Transverse colon (tissue), 4 donors: ENCODE measurements around the gene TMA7B. TPM values are rescaled to one million over a fixed set of nuclear protein-coding genes. Genes with fewer than 3 reads are reported as not detected.

Experiments
- DNase-seq: peaks from one replicate; pipeline ENCODE4 v3.0.0-alpha.2; 2019
- H3K27ac ChIP-seq, 4 donors: fragments of 200-600 bp; sonication (generic); 2 replicates each; pipeline ENCODE4 v1.5.1; 2016 to 2018; ENCODE audit warnings: inconsistent platforms in 4 of 4
- H3K27me3 ChIP-seq: fragments of 200-600 bp; sonication (generic); 2 replicates; pipeline ENCODE4 v1.5.1; 2017; ENCODE audit warnings: inconsistent platforms
- H3K36me3 ChIP-seq, 4 donors: fragments of 200-600 bp; sonication (generic); 2 replicates each; pipeline ENCODE4 v1.5.1; 2017 to 2019; ENCODE audit warnings: inconsistent platforms in 4 of 4
- H3K4me1 ChIP-seq, 4 donors: fragments of 200-600 bp; sonication (generic); 2 replicates each; pipeline ENCODE4 v1.5.1; 2017 to 2020; ENCODE audit warnings: inconsistent platforms in 4 of 4
- H3K4me3 ChIP-seq, 4 donors: fragments of 200-600 bp; sonication (generic); 1 replicate in 1 of 4; 2 replicates in 3 of 4; pipeline versions ENCODE4 v1.5.1 to v1.6.1; 2017 to 2019; ENCODE audit warnings: inconsistent platforms in 4 of 4
- H3K9me3 ChIP-seq, 2 donors: fragments of 200-600 bp; sonication (generic); 2 replicates each; pipeline ENCODE4 v1.5.1; 2017 to 2019; ENCODE audit warnings: inconsistent platforms in 2 of 2
- CTCF ChIP-seq, 5 experiments: fragments of 200-600 bp in 3 of 5; fragments of 450-650 bp in 2 of 5; sonication (generic) in 3 of 5; IDR thresholded peaks; 1 replicate in 2 of 5; 2 replicates in 3 of 5; pipeline ENCODE4 v1.5.1; 2016 to 2017; ENCODE audit warnings: antibody characterized with exemption in 5 of 5, inconsistent platforms in 3 of 5, mild to moderate bottlenecking in 2 of 5, moderate library complexity in 1 of 5
- EP300 ChIP-seq: sonication (generic); formaldehyde crosslinking; IDR thresholded peaks from one replicate; pipeline ENCODE4 v1.6.1; 2017; ENCODE audit warnings: antibody characterized with exemption, low read depth
- POLR2A ChIP-seq: fragments of 450-650 bp; IDR thresholded peaks from one replicate; pipeline ENCODE4 v1.6.1; 2016; ENCODE audit warnings: antibody characterized with exemption, mild to moderate bottlenecking, moderate library complexity
- POLR2AphosphoS5 ChIP-seq, 3 donors: sonication (generic); formaldehyde crosslinking; IDR thresholded peaks; one replicate each; pipeline ENCODE4 v1.6.1; 2016; ENCODE audit warnings: antibody characterized with exemption in 3 of 3
- WGBS, 2 donors: methylation state at CpG; one replicate each; pipeline ENCODE4 v1.1.5; 2018; ENCODE audit warnings: low coverage in 1 of 2; 5-methylcytosine and 5-hydroxymethylcytosine counted together
- in situ Hi-C, 4 donors: fragments of 200-750 bp; cut with MboI; loops; one replicate each; pipeline versions ENCODE4 v1.15.0 to v1.15.1; 2017; ENCODE audit warnings: low sequenced_read_pairs in 3 of 4, low pct_ligation_motif_present in 1 of 4, low pct_unique_long_range_greater_than_20kb in 1 of 4
- intact Hi-C: fragments of 100-400 bp; cut with DNase I; formaldehyde crosslinking; loops from one replicate; pipeline ENCODE4 v1.15.1; 2023; ENCODE audit warnings: low total_unique reads
- total RNA-seq, 4 donors: library from RNA; depleted of rRNA; stranded (reverse); fragments of >200 nt; gene quantifications; one replicate each; pipeline ENCODE4 v1.1.0, GENCODE V29; 2016

The TMA7B gene
- total RNA-seq, 4 donors from 2014 or later: 0.80 TPM; not detected in 3

- no peak for DNase-seq
- Histone ChIP-seq H3K27ac (peak overlapping the region in 1 of 4 donors; percentile 17), H3K4me3 (no peak overlapping the region), H3K4me1 (peaks cover 0 to 8% (median 3%) of the 10 kb centered on the region in 4 donors), H3K27me3 (peaks cover 17% of the 10 kb centered on the region), H3K36me3 (no peaks in the 10 kb centered on the region), H3K9me3 (no peaks in the 10 kb centered on the region)
- intact Hi-C loops (no loop called here), in situ Hi-C loops (no loop called here)
- 88 to 94% methylated on average over 5 to 8 of the region's 8 CpGs for WGBS, 2 donors
- TF ChIP-seq POLR2A: no peak
- no peak for TF ChIP-seq CTCF (IDR thresholded peaks at IDR 0.05)
- no peak for TF ChIP-seq POLR2AphosphoS5 (IDR thresholded peaks at IDR 0.05)
- TF ChIP-seq EP300: no peak
Measured at GRCh38 chr22:39933741-39934140, 26.5 kb upstream of the TMA7B start.

DNA sequence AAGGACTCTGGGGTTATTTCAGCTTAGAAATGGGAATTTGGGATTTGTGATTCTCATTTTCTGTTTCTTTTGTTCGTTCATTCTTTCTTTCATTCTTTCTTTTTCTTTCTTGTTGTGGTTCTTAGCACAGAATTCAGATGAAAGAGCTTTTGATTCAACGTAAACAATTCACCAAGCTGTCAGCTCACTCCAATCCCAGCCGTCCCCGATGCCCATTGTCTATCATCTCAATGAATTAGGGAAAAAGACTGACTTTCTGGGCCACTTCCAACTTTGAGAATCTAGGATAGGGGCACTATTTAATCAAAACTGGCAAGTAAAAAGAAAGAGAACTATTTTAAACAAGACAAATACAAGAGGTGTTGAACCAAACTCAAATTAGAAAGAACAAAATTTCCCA, 25.1 kb upstream of the TMA7B start:
- Histone ChIP-seq H3K4me3 (no peak overlapping the region), H3K27ac (no peak overlapping the region), H3K36me3 (no peaks in the 10 kb centered on the region), H3K27me3 (peaks cover 17% of the 10 kb centered on the region), H3K9me3 (no peaks in the 10 kb centered on the region), H3K4me1 (no peaks in the 10 kb centered on the region)
- no peak for DNase-seq
- TF ChIP-seq EP300 (no peak), POLR2A (no peak), CTCF (IDR thresholded peaks at IDR 0.05) (no peak), POLR2AphosphoS5 (IDR thresholded peaks at IDR 0.05) (no peak)
- intact Hi-C loops: no loop called here
- in situ Hi-C loops: no loop called here
- WGBS, 2 donors: 76 to 84% methylated on average over 4 of the region's 4 CpGs

DNA sequence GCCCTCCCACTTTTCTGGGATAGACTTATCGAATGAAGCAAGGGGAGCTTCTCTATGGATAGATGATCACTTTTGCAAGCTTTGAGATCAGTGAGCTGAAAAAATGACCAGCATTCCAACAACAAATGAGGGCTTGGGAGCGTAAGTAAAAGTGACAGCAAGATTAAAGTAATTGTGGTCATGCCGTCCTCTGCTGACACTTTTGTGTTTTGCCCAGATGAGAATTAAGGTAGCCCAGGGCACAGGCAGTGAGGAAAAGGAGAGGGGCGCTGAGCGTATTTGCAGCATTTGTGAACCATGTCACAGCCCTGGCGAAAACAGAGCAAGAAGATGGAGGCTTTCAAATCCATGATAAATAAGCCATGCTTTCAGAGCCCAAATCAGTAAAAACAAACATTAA, 24.6 kb upstream of the TMA7B start:
- no peak for DNase-seq
- Histone ChIP-seq H3K4me1 (no peaks in the 10 kb centered on the region), H3K9me3 (no peaks in the 10 kb centered on the region), H3K36me3 (no peaks in the 10 kb centered on the region), H3K27ac (no peak overlapping the region), H3K27me3 (peaks cover 16% of the 10 kb centered on the region), H3K4me3 (no peak overlapping the region)
- intact Hi-C loops (no loop called here), in situ Hi-C loops (no loop called here)
- no peak for TF ChIP-seq CTCF (IDR thresholded peaks at IDR 0.05)
- TF ChIP-seq EP300: no peak
- TF ChIP-seq POLR2AphosphoS5 (IDR thresholded peaks at IDR 0.05): no peak
- no peak for TF ChIP-seq POLR2A
- WGBS, 2 donors: 76 to 77% methylated on average over 4 to 6 of the region's 6 CpGs

DNA sequence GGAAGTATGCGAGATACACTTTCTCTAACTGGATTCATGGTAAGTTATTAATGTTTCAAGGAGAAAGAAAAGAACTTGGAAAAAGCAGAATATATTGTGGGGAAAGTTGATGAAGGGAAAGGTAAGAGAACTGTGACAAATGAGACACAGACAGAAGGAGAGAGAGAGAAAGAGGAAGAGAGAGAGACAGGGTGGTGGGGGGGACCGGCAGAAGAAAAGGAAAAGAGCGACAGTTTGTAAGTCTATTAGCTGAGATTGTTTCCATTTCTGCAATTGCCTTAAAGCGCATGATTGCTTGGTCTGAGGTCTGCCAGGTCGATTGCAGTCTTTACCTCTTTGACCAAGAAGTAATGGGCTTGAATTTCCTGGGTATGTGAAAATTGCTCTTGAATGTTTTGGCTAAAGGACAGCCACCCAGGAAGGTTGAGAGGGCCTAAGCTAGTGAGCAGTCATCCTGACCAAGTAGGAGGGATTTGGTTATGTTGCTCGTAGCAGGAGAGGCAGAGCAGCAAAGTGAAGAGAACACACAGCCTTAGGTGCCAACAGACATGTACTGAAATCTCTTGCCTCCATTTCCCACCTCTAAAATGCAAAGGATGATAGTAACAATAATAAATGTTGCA, 23.6 kb upstream of the TMA7B start:
- no peak overlapping the region for H3K27ac ChIP-seq
- TF ChIP-seq POLR2AphosphoS5 (IDR thresholded peaks at IDR 0.05): no peak
- no peak for TF ChIP-seq CTCF (IDR thresholded peaks at IDR 0.05)
- no peak for TF ChIP-seq POLR2A
- TF ChIP-seq EP300: no peak
- no peaks in the 10 kb centered on the region for H3K9me3 ChIP-seq
- no peaks in the 10 kb centered on the region for H3K36me3 ChIP-seq
- no peak for DNase-seq
- H3K4me1 ChIP-seq: no peaks in the 10 kb centered on the region
- H3K27me3 ChIP-seq: peaks cover 8% of the 10 kb centered on the region
- in situ Hi-C loops: no loop called here
- H3K4me3 ChIP-seq: no peak overlapping the region
- intact Hi-C loops: no loop called here
- 59 to 71% methylated on average over 5 to 6 of the region's 6 CpGs for WGBS, 2 donors
